Renal pelvis (tissue), 12 donors: Measurements from ENCODE around the gene TMSB15C. TPM values are rescaled to one million over a fixed set of nuclear protein-coding genes. Genes with fewer than 3 reads are reported as not detected.
A peak's percentile ranks its signal among the peaks of the same experiment; 100 is the strongest.
"Not testable (repeated sequence)": the region's sequence is repeated elsewhere in the genome, so short reads cannot be mapped to it uniquely, and the experiment has no call there.

ENCODE experiments used
- DNase-seq: peaks from one replicate; pipeline ENCODE4 v3.0.0-alpha.2; 2013
- long read RNA-seq, 16 experiments: transcript quantifications; one replicate each; lab custom pipeline, GENCODE V29; 2026
- polyA plus RNA-seq, 3 donors: library from polyadenylated mRNA; unstranded; fragments of 120-200 nt; gene quantifications; one replicate each; pipeline ENCODE4 v1.2.1, GENCODE V29; 2013; ENCODE audit not compliant: insufficient read length in 3 of 3

The TMSB15C gene
- polyA plus RNA-seq, result 10 to 100 TPM in 2 of 3 donors, 1 to 10 TPM in 1; 7.5 to 18.3 (median 17.0) TPM
- long read RNA-seq, donor 1, transcript TMSB15B-207 (3 exons, 947 nt), result major isoform, 5 of 5 reads
- long read RNA-seq, donor 1, partial matches to known transcripts, result 0 of 5 reads
- long read RNA-seq, donor 1, other reads (novel, unspliced or antisense), result 0 of 5 reads
- long read RNA-seq, donor 2, transcript TMSB15B-207 (3 exons, 947 nt), result major isoform, 8 of 8 reads
- long read RNA-seq, donor 2, partial matches to known transcripts, result 0 of 8 reads
- long read RNA-seq, donor 2, other reads (novel, unspliced or antisense), result 0 of 8 reads
- long read RNA-seq, donor 3, transcript TMSB15B-207 (3 exons, 947 nt), result major isoform, 10 of 10 reads
- long read RNA-seq, donor 3, partial matches to known transcripts, result 0 of 10 reads
- long read RNA-seq, donor 3, other reads (novel, unspliced or antisense), result 0 of 10 reads
- long read RNA-seq, donor 4, transcript TMSB15B-207 (3 exons, 947 nt), result major isoform, 8 of 9 reads
- long read RNA-seq, donor 4, partial matches to known transcripts, result 0 of 9 reads
- long read RNA-seq, donor 4, other reads (novel, unspliced or antisense), result 0 of 9 reads
- long read RNA-seq, donor 5, partial matches to known transcripts, result 0 of 2 reads
- long read RNA-seq, donor 5, other reads (novel, unspliced or antisense), result 0 of 2 reads
- long read RNA-seq, donor 6, transcript TMSB15B-207 (3 exons, 947 nt), result major isoform, 9 of 9 reads
- long read RNA-seq, donor 6, partial matches to known transcripts, result 0 of 9 reads
- long read RNA-seq, donor 6, other reads (novel, unspliced or antisense), result 0 of 9 reads
- long read RNA-seq, donor 7, transcript TMSB15B-207 (3 exons, 947 nt), result major isoform, 10 of 10 reads
- long read RNA-seq, donor 7, partial matches to known transcripts, result 0 of 10 reads
- long read RNA-seq, donor 7, other reads (novel, unspliced or antisense), result 0 of 10 reads
- long read RNA-seq, donor 8, transcript TMSB15B-207 (3 exons, 947 nt), result major isoform, 5 of 6 reads
- long read RNA-seq, donor 8, partial matches to known transcripts, result 0 of 6 reads
- long read RNA-seq, donor 8, other reads (novel, unspliced or antisense), result 0 of 6 reads
- long read RNA-seq, donor 9, transcript TMSB15B-207 (3 exons, 947 nt), result major isoform, 8 of 9 reads
- long read RNA-seq, donor 9, partial matches to known transcripts, result 0 of 9 reads
- long read RNA-seq, donor 9, other reads (novel, unspliced or antisense), result 0 of 9 reads
- long read RNA-seq, donor 10, transcript TMSB15B-207 (3 exons, 947 nt), result major isoform, 7 of 7 reads
- long read RNA-seq, donor 10, partial matches to known transcripts, result 0 of 7 reads
- long read RNA-seq, donor 10, other reads (novel, unspliced or antisense), result 0 of 7 reads
- long read RNA-seq, donor 11, transcript TMSB15B-207 (3 exons, 947 nt), result major isoform, 5 of 5 reads
- long read RNA-seq, donor 11, partial matches to known transcripts, result 0 of 5 reads
- long read RNA-seq, donor 11, other reads (novel, unspliced or antisense), result 0 of 5 reads
- long read RNA-seq, donor 12, transcript TMSB15B-207 (3 exons, 947 nt), result major isoform, 8 of 8 reads
- long read RNA-seq, donor 12, partial matches to known transcripts, result 0 of 8 reads
- long read RNA-seq, donor 12, other reads (novel, unspliced or antisense), result 0 of 8 reads
- long read RNA-seq, donor 13, partial matches to known transcripts, result 0 of 3 reads
- long read RNA-seq, donor 13, other reads (novel, unspliced or antisense), result 0 of 3 reads
- long read RNA-seq, donor 14, transcript TMSB15B-207 (3 exons, 947 nt), result major isoform, 6 of 6 reads
- long read RNA-seq, donor 14, partial matches to known transcripts, result 0 of 6 reads
- long read RNA-seq, donor 14, other reads (novel, unspliced or antisense), result 0 of 6 reads
- long read RNA-seq, donor 15, transcript TMSB15B-207 (3 exons, 947 nt), result major isoform, 11 of 13 reads
- long read RNA-seq, donor 15, partial matches to known transcripts, result 0 of 13 reads
- long read RNA-seq, donor 15, other reads (novel, unspliced or antisense), result 0 of 13 reads
- long read RNA-seq, donor 16, transcript TMSB15B-207 (3 exons, 947 nt), result major isoform, 6 of 7 reads
- long read RNA-seq, donor 16, partial matches to known transcripts, result 0 of 7 reads
- long read RNA-seq, donor 16, other reads (novel, unspliced or antisense), result 0 of 7 reads

DNA sequence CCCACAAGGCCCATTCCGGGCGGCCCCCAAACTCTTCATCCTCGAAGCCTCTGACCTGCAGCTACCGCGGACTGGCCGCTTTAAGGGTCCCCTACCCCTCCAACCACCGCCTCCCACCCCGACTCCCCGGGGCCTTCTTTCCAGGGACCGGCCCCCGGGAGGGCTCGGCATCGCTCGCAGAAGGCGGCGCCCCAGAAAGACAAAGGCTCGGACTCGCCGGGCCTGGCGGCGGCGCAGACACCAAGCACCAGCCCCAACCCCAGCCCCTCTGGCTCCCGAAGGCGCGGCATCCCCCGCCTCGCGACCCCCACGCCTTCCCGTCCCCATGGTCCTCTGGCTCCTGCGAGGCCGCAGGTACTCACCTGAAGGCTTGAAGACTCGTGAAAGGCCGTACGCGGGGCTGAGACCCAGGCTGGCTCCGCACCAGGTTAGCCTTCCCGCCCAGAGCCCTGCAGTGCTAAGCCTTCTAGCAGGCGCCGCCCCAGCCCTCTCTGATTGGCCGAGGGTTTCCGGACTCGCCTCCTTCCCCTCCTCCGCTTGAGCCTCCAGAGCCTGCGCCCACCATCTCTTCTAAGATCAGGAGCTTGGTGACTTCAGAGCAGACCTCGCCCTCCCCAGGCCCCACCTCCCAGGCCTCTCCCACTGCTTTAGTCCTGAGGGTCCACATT lies at the start of gene TMSB15C:
Gene TMSB15C, minus strand, starts transcription at position 459 of the 668 bp plus-strand sequence.
- not testable (repeated sequence) for DNase-seq

DNA sequence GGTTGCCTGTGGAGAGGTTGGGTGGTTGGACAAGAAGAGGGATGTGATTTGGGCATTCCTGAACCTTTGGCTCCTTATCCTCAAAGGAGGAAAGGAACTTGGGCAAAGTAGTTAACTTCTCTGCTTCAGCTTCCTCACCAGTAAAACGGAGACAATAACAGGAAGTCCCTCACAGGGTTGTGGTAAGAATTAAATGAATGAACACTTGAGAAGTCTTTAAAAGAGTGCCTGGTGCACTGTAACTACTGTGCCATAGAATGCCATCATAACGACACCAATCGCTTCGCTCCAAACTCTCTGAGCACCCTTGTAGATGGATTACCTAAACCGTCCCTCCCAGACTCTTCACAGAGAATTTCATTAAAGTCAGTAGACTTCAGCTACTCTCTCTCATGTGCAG lies 46.8 kb upstream of the TMSB15C start:
- no peak for DNase-seq

DNA sequence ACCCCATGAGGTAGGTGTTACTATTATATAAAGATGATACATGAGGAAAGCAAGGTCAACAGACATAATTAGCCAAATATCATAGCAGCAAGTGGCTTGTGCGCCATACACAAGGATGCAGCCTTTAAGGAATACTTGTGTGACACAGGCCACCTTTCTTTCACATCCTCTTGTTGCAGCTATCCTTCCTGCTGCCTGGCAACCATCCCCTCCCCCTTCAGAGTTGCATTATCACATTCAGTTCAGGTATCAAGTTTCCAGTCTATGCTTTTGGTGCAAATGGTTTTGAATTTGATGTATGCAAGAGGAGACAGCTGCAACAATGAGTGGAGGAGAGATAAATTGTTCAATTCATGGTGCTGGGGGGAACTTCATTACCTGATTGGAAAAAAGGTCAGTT lies 42.7 kb upstream of the TMSB15C start:
- DNase-seq, result no peak

DNA sequence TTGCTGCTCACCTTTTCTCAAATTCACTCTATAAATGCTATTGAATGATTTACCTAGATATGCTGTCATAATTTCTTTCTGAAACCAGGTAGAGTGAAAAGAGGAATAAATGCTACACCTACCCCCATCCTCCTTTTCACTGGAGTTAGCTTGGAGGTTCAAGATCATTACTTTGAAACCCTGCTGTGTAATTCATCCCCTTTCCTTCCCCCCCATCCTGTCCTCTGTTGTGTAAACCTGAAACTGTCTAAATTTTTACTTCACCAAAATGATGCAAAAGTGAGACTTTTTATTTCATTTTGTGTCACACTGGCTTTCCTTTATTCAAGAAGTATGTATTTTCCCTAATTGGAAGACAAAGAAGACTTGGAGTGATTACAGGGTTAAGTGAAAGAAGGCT lies 41.7 kb upstream of the TMSB15C start:
- no peak for DNase-seq

DNA sequence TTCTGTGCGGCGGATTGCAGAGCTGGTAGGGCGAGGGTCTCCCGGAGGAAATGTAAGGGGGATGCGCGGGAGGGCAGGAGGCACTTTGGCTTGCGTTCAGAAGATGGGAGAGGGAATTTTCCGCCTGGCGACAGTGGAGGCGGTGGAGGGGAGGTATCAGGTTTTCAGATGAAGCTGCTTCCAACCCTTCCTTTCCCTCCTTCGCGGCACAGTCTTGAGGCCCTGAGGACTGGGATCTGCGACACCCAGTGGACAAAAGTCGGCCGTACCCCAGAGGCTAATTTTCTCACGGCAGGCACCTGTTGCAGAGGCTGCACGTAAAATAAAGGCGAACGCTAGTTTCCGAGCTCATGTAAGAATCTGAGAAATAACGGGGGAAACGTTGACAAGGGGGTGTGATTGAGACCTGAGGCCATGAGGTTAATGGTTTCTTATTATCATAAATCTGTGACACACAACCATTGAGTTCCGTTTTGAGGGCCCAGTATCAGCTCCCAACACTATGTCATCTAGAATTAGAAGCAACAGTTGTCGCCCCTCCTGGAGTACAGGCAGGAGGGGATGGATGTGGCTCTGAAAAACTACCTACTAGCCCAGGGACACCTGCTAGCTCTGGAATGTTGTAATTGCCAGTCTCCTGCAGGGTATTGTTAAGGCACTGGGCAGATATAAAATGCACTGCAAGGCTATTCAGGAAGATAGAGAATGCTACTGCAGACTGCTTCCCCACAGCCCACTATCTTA lies 37.4 kb upstream of the TMSB15C start:
- peak; percentile 57 for DNase-seq

DNA sequence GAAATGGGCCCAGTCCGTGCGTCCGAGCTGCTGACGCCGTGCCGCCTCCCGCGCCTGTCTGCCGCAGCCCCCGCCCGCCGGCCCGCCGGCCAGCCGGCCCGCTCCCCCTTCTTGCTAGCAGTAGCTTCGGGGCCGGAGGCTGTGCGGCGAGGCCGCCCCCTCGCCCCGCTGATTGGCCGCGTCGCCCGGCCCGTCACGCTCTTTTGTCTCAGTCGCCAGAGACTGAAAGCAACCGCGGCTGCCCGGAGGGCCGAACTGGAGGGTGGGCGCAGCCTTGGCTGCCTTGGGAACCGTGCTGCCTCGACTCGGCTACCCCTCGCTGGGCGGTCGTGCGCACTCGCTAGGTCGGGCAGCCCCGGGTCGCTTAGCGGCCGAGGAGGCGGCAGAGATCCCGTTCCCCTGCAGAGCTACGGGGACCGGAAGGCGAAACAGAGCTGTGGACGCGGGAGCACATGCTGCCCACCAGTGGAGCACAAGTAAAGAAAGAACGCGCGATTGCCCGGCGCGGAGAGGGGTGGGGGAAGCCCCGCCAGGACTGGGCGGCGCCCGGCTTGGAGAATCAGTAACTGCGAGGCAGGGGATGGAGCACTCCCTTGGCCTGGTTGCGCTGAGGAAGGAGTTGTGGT lies 36.4 kb upstream of the TMSB15C start, which contains the start of gene ZCCHC18:
Gene ZCCHC18, plus strand, starts transcription at position 198 of the 626 bp plus-strand sequence. CDS start 1,589 bp downstream, outside the sequence.
- peak; percentile 66 for DNase-seq

DNA sequence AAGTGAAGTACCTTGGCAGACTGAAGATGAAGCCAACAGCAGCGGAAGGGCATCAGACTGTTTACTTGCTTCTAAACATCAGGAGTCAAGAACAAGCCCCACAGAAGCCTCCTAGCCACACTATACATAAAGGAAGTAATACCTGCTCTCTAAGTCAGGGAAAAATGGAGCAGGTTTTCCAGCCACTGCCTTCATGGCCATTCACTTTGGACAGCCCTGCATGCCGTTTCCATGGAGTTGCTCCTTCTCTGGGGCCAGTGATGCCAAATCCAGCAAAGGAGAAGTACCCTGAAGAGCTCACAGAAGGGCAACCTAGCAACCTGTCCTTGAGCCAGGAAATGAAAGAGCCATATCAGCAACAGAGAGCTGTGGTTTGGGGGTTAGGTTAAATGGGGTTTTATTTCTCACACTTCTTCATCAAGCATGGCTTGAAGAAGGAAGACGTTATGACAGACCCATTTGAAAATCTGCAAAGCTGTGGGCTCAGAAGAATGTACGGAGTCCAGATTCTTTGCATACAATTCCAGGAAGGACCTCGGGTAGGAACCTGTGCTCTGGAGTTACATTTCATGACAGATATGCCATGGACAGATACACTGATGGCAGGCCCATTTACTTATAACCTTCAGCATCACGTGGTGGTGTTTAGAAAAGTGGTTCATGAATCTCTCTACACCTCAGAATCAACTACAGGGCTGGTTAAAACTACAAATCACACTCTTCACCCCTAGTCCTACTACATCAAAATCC lies 34.6 kb upstream of the TMSB15C start:
- DNase-seq, result not testable (repeated sequence)

DNA sequence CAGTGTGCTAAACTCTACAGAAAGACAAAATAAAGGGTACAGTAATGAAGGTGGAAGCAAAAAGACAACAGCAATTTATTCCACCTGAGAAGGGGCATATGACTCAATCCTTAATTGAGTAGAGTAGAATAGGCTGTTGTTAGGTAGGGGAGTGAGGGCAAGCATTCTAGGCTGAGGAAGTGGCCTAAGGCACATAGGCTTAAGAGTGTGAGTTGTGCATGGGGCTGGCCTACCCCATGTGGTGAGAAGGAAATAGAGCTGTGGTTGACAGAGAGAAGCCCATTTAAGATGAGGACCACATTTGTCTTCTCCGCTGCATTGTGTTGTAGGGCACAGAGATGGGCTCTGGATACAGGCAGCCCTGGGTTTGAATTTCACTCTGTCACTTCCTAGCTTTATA lies 32.9 kb upstream of the TMSB15C start:
- DNase-seq, result no peak

DNA sequence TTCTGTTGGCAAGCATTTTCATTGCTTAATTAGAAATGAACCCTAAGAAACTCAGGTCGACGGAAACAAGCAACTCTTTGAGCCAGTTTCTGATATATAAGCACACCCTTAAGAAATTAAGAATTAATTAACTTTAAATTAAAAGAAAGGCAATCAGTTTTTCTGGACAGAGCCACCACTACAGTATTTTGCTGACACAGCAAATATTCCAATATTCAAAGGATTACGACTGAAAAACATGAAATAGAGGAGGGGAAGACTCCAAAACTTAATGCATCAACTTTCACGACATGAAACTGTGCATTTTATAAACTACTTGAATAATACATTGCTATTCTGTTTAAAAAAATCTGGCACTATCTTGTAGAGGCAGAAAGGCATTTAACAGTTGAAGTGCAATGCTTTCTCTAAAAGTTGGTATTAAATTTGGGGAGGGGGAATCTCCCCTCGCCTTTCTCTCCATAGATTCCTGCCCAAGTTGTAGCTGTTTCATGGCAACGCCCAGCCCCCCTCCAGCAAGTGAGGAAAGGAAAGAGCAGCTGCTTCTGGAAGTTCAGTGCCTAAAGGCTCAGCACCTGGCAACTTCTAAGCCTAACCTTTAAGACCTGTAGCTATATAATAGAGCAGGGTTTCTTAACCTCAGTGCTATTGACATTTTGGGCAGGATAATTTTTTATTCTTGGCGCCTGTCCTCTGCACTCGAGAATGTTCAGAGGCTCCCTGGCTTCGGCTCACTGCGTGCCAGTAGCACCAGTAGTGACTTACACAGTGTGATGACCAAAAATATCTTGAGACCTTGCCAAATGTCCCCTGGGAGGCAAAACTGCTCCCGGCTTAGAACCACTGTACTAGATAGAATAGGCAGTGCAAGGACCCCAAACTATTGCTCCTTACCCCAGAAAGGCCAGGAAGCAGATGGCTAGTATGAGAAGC lies 29.6 kb upstream of the TMSB15C start:
- no peak for DNase-seq

DNA sequence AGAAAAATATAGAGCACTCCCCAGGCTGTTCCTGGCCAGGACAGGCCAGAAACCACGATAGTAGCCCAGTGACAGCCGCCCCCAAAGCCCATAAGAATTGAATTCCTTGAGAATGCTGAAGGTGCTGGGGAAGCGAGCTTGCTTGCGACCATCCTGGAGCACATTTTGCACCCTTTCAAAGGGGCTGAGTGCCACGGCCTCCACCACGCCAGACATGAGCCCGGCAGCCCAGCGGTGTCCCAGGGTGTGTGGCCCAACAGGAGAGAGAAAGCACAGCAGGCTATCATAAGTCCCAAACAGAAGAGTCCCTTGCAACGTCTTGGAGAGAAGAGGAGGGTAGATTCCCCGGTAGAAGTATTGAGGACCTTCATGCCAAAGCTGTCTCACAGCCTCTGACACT lies 28.6 kb upstream of the TMSB15C start:
- no peak for DNase-seq

DNA sequence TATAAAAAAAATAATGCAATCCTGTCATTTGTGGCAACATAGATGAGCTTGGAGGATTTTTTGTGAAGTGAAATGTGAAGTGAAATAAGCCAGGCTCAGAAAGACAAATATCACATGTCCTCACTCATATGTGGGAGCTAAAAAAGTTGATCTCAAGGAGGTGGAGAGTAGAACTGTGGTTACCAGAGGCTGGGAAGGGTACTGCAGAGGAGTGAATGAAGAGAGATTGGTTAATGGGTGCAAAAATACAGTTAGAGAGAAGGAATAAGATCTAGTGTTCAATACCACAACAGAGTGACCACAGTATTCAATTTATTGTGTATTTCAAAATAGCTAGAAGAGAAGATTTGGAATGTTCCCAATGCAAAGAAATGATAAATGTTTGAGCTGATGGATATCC lies 22.9 kb upstream of the TMSB15C start:
- no peak for DNase-seq

DNA sequence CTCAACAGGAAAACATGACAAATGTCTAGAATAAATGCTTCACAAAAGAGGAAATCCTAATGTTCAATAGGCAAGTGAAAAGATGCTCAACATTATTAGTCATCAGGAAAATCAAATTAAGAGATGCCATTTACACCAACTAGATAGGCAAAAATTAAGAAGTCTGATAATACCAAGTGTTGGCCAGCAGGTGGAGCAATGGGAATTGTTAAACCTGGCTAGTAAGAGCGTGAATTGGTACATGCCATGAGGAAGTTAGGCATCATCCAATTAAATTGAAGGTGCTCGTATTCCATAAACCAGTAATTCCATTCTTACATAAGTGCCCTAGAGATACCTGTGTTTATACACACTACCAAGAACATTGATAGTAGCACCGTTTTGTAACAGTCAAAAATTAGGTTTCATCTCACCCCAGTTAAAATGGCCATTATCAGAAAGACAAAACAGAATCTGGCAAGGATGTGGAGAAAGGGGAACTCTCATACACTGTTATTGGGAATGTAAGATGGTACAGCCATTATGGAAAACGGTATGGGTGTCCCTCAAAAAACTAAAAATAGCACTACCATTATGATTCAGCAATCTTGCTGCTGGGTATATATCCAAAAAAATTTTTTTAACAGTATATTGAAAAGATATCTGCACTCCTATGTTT lies 22.2 kb upstream of the TMSB15C start:
- peak; percentile 54 for DNase-seq

DNA sequence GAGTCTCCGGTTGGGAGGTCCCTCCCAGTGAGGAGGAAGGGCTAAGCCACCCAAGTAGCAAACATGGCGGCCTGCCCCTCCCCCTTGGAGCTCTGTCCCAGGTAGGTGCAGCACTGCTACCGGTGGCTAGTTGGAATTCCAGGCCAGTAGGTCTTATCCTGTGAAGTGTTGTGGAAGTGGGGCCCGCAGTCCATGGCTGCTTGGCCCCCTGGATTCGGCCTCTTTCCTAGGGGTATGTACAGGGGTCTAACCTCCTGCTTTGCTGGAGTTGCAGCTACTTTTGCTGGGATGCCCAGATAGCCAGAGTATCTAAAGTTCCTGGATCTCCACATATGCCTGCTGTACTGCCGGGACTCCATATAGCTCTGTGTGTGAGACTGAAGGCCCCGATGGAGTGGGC lies 9.9 kb upstream of the TMSB15C start:
- DNase-seq, result no peak

DNA sequence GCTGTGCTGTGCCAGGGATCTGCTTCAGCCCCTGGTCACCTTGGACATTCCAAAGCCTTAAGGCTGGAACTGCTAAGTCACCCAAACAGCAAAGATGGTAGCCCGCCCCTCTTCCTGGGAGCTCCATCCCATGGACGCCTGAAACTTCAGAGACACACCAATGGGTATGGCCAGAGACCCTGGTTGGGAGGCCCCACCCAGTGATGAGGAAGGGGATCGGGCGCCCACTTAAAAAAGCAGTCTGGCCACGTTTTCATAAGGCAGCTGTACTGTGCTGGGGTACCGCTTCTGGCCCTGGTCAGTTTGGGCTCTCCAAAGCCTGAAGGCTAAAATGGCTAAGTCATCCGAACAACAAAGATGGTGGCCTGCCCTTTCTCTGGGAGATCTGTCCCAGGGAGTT lies 9.4 kb upstream of the TMSB15C start:
- no peak for DNase-seq

DNA sequence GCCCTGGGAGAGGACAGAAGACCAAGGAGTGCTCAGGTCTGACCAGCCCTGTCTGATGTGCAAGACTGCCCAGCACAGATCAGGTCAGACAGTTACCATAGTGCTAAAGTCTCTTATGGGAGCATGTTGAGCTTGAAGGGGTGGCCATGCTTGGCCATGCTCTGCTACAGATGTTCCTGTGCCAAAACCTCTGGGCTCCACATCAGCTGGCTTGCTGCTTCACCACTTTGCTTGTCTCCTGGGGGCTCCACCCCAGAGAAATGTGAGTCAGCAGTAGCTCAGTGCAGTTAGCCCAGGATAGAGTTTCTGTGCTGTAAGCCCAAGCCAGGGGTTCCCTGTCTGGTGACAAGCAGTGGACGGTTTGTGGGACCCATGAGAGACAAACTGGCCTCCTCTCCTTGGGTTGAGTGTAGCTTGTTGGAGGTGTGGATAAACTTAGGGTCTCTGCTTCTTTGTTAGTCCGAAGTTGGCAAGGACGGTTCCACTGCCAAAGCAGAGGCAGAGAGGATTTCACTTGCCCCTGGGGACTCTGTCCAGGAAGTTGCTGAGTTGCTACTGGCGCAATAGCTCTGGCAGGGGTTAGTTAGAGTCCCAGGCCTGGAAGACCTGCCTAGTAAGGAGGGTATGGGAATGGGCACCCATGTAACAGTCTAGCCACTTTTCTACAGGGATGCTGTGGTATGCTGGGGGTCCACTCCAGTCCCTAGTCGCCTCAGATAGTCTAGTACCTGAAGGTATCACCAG lies 8.7 kb upstream of the TMSB15C start:
- no peak for DNase-seq
